Endometrial microvascular endothelial cells (primary cell): Measurements from ENCODE around the gene CROCC. TPM values are rescaled to one million over a fixed set of nuclear protein-coding genes. Genes with fewer than 3 reads are reported as not detected.
"Not testable (repeated sequence)": the region's sequence is repeated elsewhere in the genome, so short reads cannot be mapped to it uniquely, and the experiment has no call there.

Experiments
- in situ Hi-C: cut with HindIII; loops from 2 replicates; pipeline ENCODE4 v1.10.0; 2017; ENCODE audit warnings: low sequenced_read_pairs, low pct_unique_long_range_greater_than_20kb; ENCODE audit errors: inconsistent ontology term
- total RNA-seq: library from RNA; depleted of rRNA; stranded (reverse); fragments of >200 nt; gene quantifications from one replicate; pipeline ENCODE4 v1.2.3, GENCODE V29; 2015; ENCODE audit errors: inconsistent ontology term

Gene CROCC
- total RNA-seq, 1 donor from 2014 or later = 22.7 TPM

DNA sequence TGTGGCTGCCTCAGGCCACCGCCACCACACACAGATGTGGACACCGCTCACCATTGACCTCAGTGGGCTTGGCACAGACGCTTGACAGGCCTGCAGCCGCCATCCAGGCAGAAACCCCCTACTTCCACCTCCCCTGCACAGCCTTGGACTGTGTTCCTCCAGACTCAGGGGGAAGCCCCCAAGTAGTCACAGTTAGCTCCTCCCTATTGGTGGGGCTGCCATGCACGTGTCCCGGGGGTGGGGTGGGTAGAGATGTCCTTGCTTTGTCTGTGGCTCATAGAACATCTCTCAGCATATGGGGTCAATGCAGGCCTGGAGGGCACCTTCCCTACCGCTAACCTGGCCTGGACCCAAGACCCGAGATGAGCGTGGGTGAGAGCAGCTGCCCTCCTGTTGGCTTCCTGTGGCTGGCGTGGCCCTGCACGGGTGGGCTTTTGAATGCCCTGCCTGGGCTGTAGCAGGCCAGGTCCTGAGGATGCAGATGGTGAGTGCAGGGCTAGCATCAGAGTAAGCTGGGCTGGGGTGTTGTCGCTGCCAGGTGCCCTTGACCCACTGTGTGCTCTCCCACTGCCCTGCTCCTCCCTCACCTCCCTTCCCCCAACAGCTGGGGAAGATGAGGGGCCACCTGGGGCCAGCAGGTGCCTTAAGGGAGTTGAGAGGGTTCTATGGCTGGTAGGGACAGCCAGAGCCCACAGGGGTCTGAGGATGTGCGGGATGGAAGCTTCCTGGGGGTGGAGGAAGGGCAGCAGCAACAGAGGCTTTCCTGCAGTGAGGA is 6.2 kb downstream of the CROCC start:
- in situ Hi-C loops = no loop called here

- in situ Hi-C loops = not testable (repeated sequence)
These were observed 7.7 kb downstream of the CROCC start for GRCh38 chr1:16929146-16930041.

- in situ Hi-C loops = not testable (repeated sequence)
These were observed 9.6 kb downstream of the CROCC start for GRCh38 chr1:16931206-16931934.

- in situ Hi-C loops = not testable (repeated sequence)
These were observed 12.2 kb downstream of the CROCC start for GRCh38 chr1:16933945-16934344.

- in situ Hi-C loops = not testable (repeated sequence)
These were observed 14.8 kb downstream of the CROCC start for GRCh38 chr1:16936580-16936979.

GRCh38 chr1:16938351-16939321 is 16.9 kb downstream of the CROCC start:
- in situ Hi-C loops = no loop called here

- in situ Hi-C loops = not testable (repeated sequence)
These were observed 17.9 kb downstream of the CROCC start for GRCh38 chr1:16939386-16940180.

- in situ Hi-C loops = no loop called here
These were observed 22.3 kb downstream of the CROCC start for GRCh38 chr1:16944038-16944437.

DNA sequence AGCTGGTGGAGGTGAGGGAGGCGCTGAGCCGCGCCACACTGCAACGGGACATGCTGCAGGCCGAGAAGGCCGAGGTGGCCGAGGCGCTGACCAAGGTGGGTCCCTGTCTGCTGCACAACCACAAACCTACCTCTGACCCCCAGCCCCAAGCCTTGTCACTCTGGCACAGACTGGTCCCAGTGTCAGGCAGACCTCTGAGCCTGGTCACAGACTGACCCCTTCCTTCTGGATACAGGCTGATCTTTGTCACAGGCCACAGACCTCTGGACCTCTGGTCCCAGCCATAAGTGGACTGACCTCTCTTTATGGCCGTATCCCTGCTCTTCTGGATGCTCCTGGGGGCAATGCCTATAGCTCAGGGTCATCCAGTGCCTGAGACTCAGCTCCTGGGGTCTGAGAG is 23.8 kb downstream of the CROCC start:
- in situ Hi-C loops = not testable (repeated sequence)

DNA sequence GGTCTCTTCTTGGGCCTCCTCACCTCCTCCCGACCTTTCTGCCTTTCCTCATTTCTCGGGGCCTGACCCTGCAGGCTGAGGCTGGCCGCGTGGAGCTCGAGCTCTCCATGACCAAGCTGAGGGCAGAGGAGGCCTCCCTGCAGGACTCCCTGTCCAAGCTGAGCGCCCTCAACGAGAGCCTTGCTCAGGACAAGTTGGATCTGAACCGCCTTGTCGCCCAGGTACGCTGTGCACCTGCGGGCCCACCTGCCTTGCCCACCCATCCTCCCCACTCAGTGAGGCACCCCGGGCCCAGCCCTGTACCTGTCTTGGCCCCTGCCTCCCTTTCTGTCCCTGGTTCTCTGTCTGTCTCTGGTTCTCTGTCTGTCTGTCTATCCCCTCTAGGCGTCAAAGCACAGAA is 24.5 kb downstream of the CROCC start:
- in situ Hi-C loops = not testable (repeated sequence)

DNA sequence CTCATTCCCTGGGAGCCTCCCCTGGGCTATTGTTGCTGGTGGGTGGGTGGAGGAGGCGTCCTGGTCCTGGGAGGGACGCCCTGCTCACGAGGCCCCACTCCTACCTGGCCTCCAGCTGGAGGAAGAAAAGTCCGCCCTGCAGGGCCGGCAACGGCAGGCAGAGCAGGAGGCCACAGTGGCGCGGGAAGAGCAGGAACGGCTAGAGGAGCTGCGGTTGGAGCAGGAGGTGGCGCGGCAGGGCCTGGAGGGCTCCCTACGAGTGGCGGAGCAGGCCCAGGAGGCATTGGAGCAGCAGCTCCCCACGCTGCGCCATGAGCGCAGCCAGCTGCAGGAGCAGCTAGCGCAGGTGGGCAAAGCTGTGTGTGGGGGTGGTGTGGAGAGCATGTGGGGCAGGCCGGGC is 24.9 kb downstream of the CROCC start:
- in situ Hi-C loops = no loop called here

DNA sequence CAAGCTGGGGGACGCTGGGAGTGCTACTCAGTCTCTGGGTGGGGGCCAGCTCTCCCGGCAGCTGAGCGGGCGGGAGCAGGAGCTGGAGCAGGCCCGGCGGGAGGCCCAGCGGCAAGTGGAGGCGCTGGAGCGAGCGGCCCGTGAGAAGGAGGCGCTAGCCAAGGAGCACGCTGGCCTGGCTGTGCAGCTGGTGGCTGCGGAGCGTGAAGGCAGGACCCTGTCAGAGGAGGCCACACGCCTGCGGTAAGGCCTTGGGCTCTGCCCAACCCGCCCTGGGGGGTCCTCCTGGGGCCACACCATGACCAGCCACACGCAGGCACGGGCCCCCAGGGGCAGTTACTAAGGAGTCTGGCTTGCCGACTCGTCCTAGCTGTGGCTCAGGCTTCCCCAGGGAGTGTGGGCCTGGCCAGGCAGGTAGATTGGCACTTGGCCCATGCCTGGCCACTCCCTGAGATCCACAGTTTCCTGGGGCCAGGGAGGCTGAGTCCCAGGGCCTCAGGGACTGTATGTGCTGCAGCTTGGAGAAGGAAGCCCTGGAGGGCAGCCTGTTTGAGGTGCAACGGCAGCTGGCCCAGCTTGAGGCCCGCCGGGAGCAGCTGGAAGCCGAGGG is 26.7 kb downstream of the CROCC start:
- in situ Hi-C loops = not testable (repeated sequence)

GRCh38 chr1:16949026-16949425 is 27.3 kb downstream of the CROCC start:
- in situ Hi-C loops = not testable (repeated sequence)

DNA sequence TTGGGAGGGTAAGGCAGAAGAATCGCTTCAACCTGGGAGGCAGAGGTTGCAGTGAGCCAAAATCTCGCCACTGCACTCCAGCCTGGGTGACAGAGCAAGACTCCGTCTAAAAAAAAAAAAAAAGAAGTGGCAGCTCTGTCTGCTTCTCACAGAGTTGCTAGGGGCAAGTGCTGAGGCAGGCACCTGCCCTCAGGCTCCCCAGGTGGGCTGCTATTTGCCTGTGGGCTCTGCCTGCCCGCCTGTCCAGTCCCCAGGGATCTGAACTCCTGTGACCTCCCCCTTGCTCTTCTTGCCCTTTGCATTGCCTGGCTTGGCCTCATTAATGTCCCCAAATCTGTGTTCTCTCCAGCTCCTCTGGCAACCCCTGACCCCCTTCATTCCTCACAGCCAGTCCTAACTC is 30.6 kb downstream of the CROCC start:
- in situ Hi-C loops = not testable (repeated sequence)

DNA sequence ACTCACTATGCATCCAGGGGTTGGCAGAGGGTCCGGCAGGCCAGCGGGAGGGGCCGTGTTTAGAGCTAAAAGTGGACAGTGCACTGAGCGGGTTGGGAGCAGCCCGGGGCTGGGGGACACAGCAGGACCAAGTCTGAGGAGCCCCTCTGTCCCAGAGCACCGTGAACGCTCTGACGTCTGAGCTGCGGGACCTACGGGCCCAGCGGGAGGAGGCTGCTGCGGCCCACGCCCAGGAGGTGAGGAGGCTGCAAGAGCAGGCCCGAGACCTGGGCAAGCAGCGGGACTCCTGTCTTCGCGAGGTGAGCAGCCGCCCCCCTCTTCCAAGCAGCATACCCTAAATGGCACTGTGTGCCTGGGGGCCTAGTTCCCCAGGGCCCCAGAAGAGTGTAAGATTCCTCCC is 32.8 kb downstream of the CROCC start:
- in situ Hi-C loops = no loop called here

- in situ Hi-C loops = no loop called here
These were observed 33.5 kb downstream of the CROCC start for GRCh38 chr1:16955186-16955585.

- in situ Hi-C loops = no loop called here
These were observed 35.0 kb downstream of the CROCC start for GRCh38 chr1:16956775-16957174.
